GM23338 (cell line): ENCODE measurements around the gene ATAD1. TPM values are rescaled to one million over a fixed set of nuclear protein-coding genes. Genes with fewer than 3 reads are reported as not detected.

Experiments used
- ATAC-seq: fragments of 200-7000 bp; cut with Tn5 transposase; 3 replicates; pipeline ENCODE4 v1.9.1; 2020
- DNase-seq: peaks from one replicate; pipeline ENCODE4 v3.0.0-alpha.2; 2015; ENCODE audit warnings: low spot score
- H2AFZ ChIP-seq: fragments of 200-600 bp; sonication (generic); 2 replicates; pipeline ENCODE4 v1.8.0; 2016; ENCODE audit warnings: antibody characterized with exemption, mild to moderate bottlenecking, moderate library complexity
- H3F3A ChIP-seq: fragments of 200-600 bp; sonication (generic); replicated peaks from 2 replicates; pipeline ENCODE4 v1.8.0; 2017; ENCODE audit warnings: antibody characterized with exemption, mixed run types, low read depth
- H3K27ac ChIP-seq: fragments of 200-600 bp; sonication (generic); 2 replicates; pipeline ENCODE4 v1.6.1; 2016; ENCODE audit warnings: low read depth
- H3K27me3 ChIP-seq: fragments of 200-600 bp; sonication (generic); 2 replicates; pipeline ENCODE4 v1.8.0; 2016; ENCODE audit warnings: mild to moderate bottlenecking, mixed run types, moderate library complexity; ENCODE audit not compliant: insufficient read depth
- H3K36me3 ChIP-seq: fragments of 200-600 bp; sonication (generic); 2 replicates; pipeline ENCODE4 v1.8.0; 2016; ENCODE audit warnings: mild to moderate bottlenecking; ENCODE audit not compliant: insufficient read depth
- H3K4me1 ChIP-seq: fragments of 200-600 bp; sonication (generic); 2 replicates; pipeline ENCODE4 v1.8.0; 2016; ENCODE audit warnings: mild to moderate bottlenecking, moderate library complexity; ENCODE audit not compliant: insufficient read depth
- H3K4me2 ChIP-seq: fragments of 200-600 bp; sonication (generic); 2 replicates; pipeline ENCODE4 v1.7.1; 2017; ENCODE audit warnings: mixed run types
- H3K4me3 ChIP-seq: fragments of 200-600 bp; sonication (generic); 2 replicates; pipeline ENCODE4 v1.6.1; 2016; ENCODE audit warnings: mixed run types
- H3K79me2 ChIP-seq: fragments of 200-600 bp; sonication (generic); replicated peaks from 2 replicates; pipeline ENCODE4 v1.8.0; 2017; ENCODE audit warnings: mild to moderate bottlenecking; ENCODE audit not compliant: insufficient read depth
- H3K9me2 ChIP-seq: fragments of 200-600 bp; sonication (generic); 2 replicates; pipeline ENCODE4 v1.8.0; 2017; ENCODE audit not compliant: insufficient read depth
- H4K20me1 ChIP-seq: fragments of 200-600 bp; sonication (generic); replicated peaks from 2 replicates; pipeline ENCODE4 v1.8.0; 2017; ENCODE audit warnings: mild to moderate bottlenecking; ENCODE audit not compliant: insufficient read depth
- H3K27ac Mint-ChIP-seq: 2 replicates; pipeline ENCODE4 v1.8.0; 2020; ENCODE audit warnings: inconsistent platforms, mild to moderate bottlenecking, moderate library complexity, mixed read lengths
- H3K27me3 Mint-ChIP-seq: 3 replicates; pipeline ENCODE4 v1.8.0; 2022; ENCODE audit warnings: low read depth, mild to moderate bottlenecking, moderate library complexity, mixed read lengths, inconsistent platforms; ENCODE audit not compliant: insufficient read depth, poor library complexity
- H3K36me3 Mint-ChIP-seq: 3 replicates; pipeline ENCODE4 v1.8.0; 2021; ENCODE audit warnings: low read depth, mild to moderate bottlenecking, inconsistent platforms, moderate library complexity, mixed read lengths
- H3K4me1 Mint-ChIP-seq: 3 replicates; pipeline ENCODE4 v1.8.0; 2020; ENCODE audit warnings: mild to moderate bottlenecking, inconsistent platforms, mixed read lengths
- H3K4me3 Mint-ChIP-seq: 3 replicates; pipeline ENCODE4 v1.8.0; 2021; ENCODE audit warnings: moderate library complexity, mild to moderate bottlenecking, inconsistent platforms, mixed read lengths
- H3K9me3 Mint-ChIP-seq: 3 replicates; pipeline ENCODE4 v1.8.0; 2020; ENCODE audit warnings: moderate library complexity, mild to moderate bottlenecking, inconsistent platforms, mixed read lengths
- CREB1 ChIP-seq: fragments of 250-450 bp; sonication (Bioruptor Pico); IDR thresholded peaks from 2 replicates; pipeline ENCODE4 v1.5.0; 2020; ENCODE audit warnings: low read depth, mild to moderate bottlenecking, moderate library complexity
- EZH2 ChIP-seq: fragments of 200-600 bp; sonication (generic); IDR thresholded peaks from one replicate; pipeline ENCODE4 v1.8.0; 2017; ENCODE audit warnings: antibody characterized with exemption, mild to moderate bottlenecking, low read depth; ENCODE audit not compliant: unreplicated experiment
- EZH2phosphoT487 ChIP-seq: fragments of 200-600 bp; sonication (generic); IDR thresholded peaks from one replicate; pipeline ENCODE4 v1.8.1; 2018; ENCODE audit warnings: antibody characterized with exemption; ENCODE audit not compliant: unreplicated experiment
- JUNB ChIP-seq: IDR thresholded peaks from one replicate; pipeline ENCODE4 v1.6.1; 2016; ENCODE audit warnings: antibody characterized with exemption; ENCODE audit not compliant: unreplicated experiment
- NANOG ChIP-seq: IDR thresholded peaks from 2 replicates; pipeline ENCODE4 v1.6.1; 2016; ENCODE audit warnings: antibody characterized with exemption, borderline replicate concordance
- POLR2AphosphoS5 ChIP-seq: IDR thresholded peaks from 2 replicates; pipeline ENCODE4 v1.6.1; 2016; ENCODE audit warnings: antibody characterized with exemption, low read depth
- STAT1 ChIP-seq: IDR thresholded peaks from one replicate; pipeline ENCODE4 v1.6.1; 2016; ENCODE audit warnings: antibody characterized with exemption; ENCODE audit not compliant: unreplicated experiment
- ZNF114 ChIP-seq: fragments of 250-450 bp; sonication (Bioruptor Pico); IDR thresholded peaks from 2 replicates; pipeline ENCODE4 v1.5.0; 2020; ENCODE audit warnings: mild to moderate bottlenecking, moderate library complexity
- ZNF331 ChIP-seq: fragments of 250-450 bp; sonication (Bioruptor Pico); IDR thresholded peaks from 2 replicates; pipeline ENCODE4 v1.5.0; 2020; ENCODE audit warnings: low read depth, mild to moderate bottlenecking, moderate library complexity
- polyA plus RNA-seq: library from polyadenylated mRNA; unstranded; fragments of >200 nt; fragmentation: Nextera tagmentation; extraction: Ambion mirVana; gene quantifications from 2 replicates; pipeline ENCODE4 v1.2.1, GENCODE V29; 2016
- total RNA-seq: library from RNA; depleted of rRNA; stranded (reverse); fragments of >200 nt; shearing (Covaris generic); gene quantifications from 2 replicates; pipeline ENCODE4 v1.2.3, GENCODE V29; 2014
- TF ChIP-seq, protein P1 (sequence below), 2 experiments: fragments of 200-600 bp in 1 of 2; sonication (generic) in 1 of 2; conservative IDR thresholded peaks; 2 replicates each; pipeline versions ENCODE4 v1.5.1 to v1.6.1; 2016 to 2017; ENCODE audit warnings: antibody characterized with exemption in 2 of 2, low read depth in 2 of 2, mild to moderate bottlenecking in 2 of 2, moderate library complexity in 1 of 2
- TF ChIP-seq, protein P2 (sequence below): fragments of 250-450 bp; sonication (Bioruptor Pico); IDR thresholded peaks from 2 replicates; pipeline ENCODE4 v1.5.0; 2020; ENCODE audit warnings: mild to moderate bottlenecking, moderate library complexity
- TF ChIP-seq, protein P3 (sequence below): IDR thresholded peaks from one replicate; pipeline ENCODE4 v1.6.1; 2018; ENCODE audit warnings: antibody characterized with exemption; ENCODE audit not compliant: unreplicated experiment
- TF ChIP-seq, protein P4 (sequence below): IDR thresholded peaks from 2 replicates; pipeline ENCODE4 v1.6.1; 2016; ENCODE audit warnings: antibody characterized with exemption

ATAD1 gene
- total and polyA plus RNA-seq, 2 experiments from 2014 or later = 30.3 to 49.6 TPM

DNA sequence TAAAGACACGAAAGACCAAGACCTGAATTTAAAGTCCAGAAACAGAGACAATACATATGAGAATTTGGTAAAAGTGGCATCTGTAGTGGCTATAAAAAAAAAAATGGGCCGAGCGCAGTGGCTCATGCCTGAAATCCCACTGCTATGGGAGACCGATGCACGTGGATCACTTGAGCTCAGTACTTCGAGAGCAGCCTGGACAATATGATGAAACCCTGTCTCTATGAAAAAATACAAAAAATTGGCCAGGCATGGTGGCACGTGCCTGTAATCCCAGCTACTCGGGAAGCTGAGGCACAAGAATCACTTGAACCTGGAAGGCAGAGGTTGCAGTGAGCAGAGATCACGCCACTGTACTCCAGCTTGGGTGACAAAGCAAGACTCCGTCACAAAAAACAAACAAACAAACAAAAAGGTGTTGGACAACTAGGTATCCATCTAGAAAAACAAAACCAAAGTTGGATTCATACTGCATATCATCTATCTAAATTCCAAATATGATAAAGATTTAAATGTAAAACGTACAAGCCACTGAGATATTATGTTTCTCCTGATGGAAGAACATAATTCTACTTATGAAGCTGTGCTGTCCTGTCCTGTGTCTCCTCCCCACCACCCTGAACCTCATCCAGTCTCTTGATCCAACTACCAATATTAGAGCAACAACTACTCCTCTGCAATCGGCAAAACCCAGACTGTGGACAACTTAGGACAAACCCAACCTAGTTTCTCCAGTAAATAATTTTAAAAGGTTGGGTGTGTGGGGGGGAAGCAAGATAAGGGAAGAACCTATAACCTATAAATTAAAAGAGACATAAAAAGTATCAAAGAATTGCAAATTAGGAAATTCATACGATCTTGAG lies 53.7 kb downstream of the ATAD1 start:
- 0 out of 2 replicates have a peak, but pooled peaks cover 5% of the 10 kb centered on the region for H3F3A ChIP-seq
- no peaks in the 10 kb centered on the region for H4K20me1 ChIP-seq
- no peak for ATAC-seq
- H3K9me2 ChIP-seq = no peaks in the 10 kb centered on the region
- TF ChIP-seq STAT1 (no peak), ZNF331 (CRISPR knock-in tag) (no peak), JUNB (no peak), EZH2phosphoT487 (no peak), ZNF114 (CRISPR knock-in tag) (no peak), NANOG (no peak), EZH2 (no peak), CREB1 (CRISPR knock-in tag) (no peak), POLR2AphosphoS5 (no peak)
- TF ChIP-seq, protein P1, sequence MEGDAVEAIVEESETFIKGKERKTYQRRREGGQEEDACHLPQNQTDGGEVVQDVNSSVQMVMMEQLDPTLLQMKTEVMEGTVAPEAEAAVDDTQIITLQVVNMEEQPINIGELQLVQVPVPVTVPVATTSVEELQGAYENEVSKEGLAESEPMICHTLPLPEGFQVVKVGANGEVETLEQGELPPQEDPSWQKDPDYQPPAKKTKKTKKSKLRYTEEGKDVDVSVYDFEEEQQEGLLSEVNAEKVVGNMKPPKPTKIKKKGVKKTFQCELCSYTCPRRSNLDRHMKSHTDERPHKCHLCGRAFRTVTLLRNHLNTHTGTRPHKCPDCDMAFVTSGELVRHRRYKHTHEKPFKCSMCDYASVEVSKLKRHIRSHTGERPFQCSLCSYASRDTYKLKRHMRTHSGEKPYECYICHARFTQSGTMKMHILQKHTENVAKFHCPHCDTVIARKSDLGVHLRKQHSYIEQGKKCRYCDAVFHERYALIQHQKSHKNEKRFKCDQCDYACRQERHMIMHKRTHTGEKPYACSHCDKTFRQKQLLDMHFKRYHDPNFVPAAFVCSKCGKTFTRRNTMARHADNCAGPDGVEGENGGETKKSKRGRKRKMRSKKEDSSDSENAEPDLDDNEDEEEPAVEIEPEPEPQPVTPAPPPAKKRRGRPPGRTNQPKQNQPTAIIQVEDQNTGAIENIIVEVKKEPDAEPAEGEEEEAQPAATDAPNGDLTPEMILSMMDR (conservative IDR thresholded peaks at IDR 0.05; ENCODE audit: low read depth in 2 of 2) = no peak
- TF ChIP-seq, protein P2, sequence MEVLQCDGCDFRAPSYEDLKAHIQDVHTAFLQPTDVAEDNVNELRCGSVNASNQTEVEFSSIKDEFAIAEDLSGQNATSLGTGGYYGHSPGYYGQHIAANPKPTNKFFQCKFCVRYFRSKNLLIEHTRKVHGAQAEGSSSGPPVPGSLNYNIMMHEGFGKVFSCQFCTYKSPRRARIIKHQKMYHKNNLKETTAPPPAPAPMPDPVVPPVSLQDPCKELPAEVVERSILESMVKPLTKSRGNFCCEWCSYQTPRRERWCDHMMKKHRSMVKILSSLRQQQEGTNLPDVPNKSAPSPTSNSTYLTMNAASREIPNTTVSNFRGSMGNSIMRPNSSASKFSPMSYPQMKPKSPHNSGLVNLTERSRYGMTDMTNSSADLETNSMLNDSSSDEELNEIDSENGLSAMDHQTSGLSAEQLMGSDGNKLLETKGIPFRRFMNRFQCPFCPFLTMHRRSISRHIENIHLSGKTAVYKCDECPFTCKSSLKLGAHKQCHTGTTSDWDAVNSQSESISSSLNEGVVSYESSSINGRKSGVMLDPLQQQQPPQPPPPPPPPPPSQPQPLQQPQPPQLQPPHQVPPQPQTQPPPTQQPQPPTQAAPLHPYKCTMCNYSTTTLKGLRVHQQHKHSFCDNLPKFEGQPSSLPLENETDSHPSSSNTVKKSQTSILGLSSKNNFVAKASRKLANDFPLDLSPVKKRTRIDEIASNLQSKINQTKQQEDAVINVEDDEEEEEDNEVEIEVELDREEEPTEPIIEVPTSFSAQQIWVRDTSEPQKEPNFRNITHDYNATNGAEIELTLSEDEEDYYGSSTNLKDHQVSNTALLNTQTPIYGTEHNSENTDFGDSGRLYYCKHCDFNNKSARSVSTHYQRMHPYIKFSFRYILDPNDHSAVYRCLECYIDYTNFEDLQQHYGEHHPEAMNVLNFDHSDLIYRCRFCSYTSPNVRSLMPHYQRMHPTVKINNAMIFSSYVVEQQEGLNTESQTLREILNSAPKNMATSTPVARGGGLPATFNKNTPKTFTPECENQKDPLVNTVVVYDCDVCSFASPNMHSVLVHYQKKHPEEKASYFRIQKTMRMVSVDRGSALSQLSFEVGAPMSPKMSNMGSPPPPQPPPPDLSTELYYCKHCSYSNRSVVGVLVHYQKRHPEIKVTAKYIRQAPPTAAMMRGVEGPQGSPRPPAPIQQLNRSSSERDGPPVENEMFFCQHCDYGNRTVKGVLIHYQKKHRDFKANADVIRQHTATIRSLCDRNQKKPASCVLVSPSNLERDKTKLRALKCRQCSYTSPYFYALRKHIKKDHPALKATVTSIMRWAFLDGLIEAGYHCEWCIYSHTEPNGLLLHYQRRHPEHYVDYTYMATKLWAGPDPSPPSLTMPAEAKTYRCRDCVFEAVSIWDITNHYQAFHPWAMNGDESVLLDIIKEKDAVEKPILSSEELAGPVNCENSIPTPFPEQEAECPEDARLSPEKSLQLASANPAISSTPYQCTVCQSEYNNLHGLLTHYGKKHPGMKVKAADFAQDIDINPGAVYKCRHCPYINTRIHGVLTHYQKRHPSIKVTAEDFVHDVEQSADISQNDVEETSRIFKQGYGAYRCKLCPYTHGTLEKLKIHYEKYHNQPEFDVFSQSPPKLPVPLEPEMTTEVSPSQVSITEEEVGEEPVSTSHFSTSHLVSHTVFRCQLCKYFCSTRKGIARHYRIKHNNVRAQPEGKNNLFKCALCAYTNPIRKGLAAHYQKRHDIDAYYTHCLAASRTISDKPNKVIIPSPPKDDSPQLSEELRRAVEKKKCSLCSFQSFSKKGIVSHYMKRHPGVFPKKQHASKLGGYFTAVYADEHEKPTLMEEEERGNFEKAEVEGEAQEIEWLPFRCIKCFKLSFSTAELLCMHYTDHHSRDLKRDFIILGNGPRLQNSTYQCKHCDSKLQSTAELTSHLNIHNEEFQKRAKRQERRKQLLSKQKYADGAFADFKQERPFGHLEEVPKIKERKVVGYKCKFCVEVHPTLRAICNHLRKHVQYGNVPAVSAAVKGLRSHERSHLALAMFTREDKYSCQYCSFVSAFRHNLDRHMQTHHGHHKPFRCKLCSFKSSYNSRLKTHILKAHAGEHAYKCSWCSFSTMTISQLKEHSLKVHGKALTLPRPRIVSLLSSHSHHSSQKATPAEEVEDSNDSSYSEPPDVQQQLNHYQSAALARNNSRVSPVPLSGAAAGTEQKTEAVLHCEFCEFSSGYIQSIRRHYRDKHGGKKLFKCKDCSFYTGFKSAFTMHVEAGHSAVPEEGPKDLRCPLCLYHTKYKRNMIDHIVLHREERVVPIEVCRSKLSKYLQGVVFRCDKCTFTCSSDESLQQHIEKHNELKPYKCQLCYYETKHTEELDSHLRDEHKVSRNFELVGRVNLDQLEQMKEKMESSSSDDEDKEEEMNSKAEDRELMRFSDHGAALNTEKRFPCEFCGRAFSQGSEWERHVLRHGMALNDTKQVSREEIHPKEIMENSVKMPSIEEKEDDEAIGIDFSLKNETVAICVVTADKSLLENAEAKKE (CRISPR knock-in tag) = no peak
- TF ChIP-seq, protein P3, sequence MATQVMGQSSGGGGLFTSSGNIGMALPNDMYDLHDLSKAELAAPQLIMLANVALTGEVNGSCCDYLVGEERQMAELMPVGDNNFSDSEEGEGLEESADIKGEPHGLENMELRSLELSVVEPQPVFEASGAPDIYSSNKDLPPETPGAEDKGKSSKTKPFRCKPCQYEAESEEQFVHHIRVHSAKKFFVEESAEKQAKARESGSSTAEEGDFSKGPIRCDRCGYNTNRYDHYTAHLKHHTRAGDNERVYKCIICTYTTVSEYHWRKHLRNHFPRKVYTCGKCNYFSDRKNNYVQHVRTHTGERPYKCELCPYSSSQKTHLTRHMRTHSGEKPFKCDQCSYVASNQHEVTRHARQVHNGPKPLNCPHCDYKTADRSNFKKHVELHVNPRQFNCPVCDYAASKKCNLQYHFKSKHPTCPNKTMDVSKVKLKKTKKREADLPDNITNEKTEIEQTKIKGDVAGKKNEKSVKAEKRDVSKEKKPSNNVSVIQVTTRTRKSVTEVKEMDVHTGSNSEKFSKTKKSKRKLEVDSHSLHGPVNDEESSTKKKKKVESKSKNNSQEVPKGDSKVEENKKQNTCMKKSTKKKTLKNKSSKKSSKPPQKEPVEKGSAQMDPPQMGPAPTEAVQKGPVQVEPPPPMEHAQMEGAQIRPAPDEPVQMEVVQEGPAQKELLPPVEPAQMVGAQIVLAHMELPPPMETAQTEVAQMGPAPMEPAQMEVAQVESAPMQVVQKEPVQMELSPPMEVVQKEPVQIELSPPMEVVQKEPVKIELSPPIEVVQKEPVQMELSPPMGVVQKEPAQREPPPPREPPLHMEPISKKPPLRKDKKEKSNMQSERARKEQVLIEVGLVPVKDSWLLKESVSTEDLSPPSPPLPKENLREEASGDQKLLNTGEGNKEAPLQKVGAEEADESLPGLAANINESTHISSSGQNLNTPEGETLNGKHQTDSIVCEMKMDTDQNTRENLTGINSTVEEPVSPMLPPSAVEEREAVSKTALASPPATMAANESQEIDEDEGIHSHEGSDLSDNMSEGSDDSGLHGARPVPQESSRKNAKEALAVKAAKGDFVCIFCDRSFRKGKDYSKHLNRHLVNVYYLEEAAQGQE = no peak
- TF ChIP-seq, protein P4, sequence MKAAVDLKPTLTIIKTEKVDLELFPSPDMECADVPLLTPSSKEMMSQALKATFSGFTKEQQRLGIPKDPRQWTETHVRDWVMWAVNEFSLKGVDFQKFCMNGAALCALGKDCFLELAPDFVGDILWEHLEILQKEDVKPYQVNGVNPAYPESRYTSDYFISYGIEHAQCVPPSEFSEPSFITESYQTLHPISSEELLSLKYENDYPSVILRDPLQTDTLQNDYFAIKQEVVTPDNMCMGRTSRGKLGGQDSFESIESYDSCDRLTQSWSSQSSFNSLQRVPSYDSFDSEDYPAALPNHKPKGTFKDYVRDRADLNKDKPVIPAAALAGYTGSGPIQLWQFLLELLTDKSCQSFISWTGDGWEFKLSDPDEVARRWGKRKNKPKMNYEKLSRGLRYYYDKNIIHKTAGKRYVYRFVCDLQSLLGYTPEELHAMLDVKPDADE = no peak
- no peaks in the 10 kb centered on the region; the same call in 1 of the 2 replicates for H3K79me2 ChIP-seq
- 0 out of 2 replicates have a peak, but pooled peaks cover 10% of the 10 kb centered on the region for H3K4me1 ChIP-seq
- Mint-ChIP-seq H3K27ac (no peak overlapping the region), H3K4me3 (no peak overlapping the region), H3K9me3 (no peaks in the 10 kb centered on the region), H3K27me3 (no peaks in the 10 kb centered on the region), H3K36me3 (peaks cover 23% of the 10 kb centered on the region; the same call in 2 of the 3 replicates), H3K4me1 (peaks cover 18% of the 10 kb centered on the region; the same call in 2 of the 3 replicates)
- H3K27ac ChIP-seq = no peak overlapping the region
- no peak overlapping the region for H3K4me2 ChIP-seq
- DNase-seq = no peak
- no peak overlapping the region for H3K4me3 ChIP-seq
- H2AFZ ChIP-seq = no peak overlapping the region
- no peaks in the 10 kb centered on the region for H3K27me3 ChIP-seq
- H3K36me3 ChIP-seq = no peaks in the 10 kb centered on the region
